GM19328 (cell line): Measurements from ENCODE around the gene PLD1.

Experiments used
- ATAC-seq: cut with Tn5 transposase; IDR thresholded peaks from one replicate; pipeline ENCODE4 v1.9.1; 2021; ENCODE audit warnings: mild to moderate bottlenecking, moderate library complexity; ENCODE audit not compliant: unreplicated experiment

Gene PLD1

DNA sequence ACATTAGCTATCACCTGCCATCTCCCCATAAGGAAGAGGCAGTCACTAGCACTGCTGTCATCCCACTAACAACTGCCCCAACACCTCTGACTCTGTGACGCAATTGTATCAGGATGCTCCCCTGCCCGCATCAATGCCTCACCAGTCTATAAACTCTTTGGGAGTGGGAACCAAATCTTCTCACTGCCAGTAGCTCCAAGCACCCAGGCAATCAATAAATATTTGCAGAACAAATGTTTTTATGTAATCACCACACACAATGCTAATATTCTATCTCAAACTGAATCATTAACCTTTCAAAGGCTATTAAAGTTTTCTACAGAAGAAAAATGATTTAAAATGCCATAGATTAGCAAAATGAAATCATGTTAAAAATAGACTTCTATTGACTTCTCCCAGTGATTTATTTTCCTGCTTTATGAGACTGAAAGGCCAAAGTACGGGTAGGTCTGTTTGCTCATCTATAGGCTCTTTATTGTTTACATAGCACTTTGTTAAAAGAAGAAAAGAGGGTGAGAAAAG is 131.3 kb downstream of the PLD1 start:
- no peak for ATAC-seq

DNA sequence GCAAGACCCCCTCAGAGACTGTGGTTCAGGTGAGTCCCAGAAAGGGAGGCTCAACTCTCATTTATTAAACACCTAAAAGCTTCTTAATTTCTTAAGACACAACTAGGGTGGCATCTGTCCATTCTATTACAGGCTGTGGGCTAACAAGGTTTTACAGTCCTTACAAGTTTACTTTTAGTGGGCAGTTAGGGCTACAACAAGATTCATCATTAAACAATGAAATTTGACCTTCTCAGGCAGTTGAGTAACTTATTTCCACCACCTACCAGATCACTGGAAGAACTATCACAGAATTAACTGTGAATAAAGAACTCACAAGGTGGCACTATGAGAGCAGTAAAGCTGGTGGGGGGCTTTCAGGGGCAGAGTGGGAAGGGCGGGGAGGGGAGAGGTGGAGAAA is 132.6 kb downstream of the PLD1 start:
- ATAC-seq, result no peak

DNA sequence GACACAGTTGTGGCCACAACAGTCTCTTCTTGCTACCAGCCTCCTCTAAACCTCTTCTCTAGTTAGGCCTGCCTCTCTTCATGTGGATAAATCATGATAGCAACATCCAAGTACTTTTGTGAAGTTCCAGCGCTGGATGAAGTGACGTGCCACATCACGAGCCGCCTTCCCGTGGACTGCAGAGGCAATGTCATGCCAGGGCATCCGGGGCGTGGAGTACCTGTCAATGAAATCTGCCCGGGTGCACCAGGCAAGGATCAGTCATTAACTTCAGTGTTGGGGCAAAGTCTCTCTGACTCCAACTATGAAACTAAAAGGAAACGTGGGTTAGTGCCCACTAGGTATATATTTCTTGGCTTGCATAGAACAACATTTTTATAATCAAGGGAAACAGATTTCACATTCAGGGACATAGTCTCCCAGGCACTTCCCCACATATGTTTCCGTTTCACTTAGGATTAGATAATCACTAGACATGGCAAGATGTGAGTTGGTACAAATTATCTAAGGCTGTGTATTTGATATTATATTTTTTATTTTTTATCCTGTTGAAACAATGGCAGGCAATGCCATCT is 133.6 kb downstream of the PLD1 start:
- ATAC-seq, result no peak

DNA sequence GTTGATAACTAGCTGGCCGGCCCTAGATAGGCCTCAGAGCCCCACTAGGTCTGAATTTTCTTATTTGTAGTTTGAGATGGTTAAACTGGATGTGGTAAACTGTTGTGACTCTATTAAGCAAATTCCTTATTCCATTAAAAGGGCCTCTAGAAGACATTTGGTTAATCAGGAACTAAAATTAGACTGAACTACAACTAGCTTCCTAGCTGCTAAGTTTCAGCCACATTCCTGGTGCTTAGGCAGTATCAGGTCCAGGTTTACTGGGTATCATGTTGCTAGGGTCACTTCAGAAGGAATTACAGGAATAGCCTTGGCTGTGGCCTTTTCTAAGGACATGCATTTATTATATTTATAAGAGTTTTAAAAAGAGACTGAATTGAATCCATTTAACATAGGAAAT is 136.3 kb downstream of the PLD1 start:
- ATAC-seq, result no peak

DNA sequence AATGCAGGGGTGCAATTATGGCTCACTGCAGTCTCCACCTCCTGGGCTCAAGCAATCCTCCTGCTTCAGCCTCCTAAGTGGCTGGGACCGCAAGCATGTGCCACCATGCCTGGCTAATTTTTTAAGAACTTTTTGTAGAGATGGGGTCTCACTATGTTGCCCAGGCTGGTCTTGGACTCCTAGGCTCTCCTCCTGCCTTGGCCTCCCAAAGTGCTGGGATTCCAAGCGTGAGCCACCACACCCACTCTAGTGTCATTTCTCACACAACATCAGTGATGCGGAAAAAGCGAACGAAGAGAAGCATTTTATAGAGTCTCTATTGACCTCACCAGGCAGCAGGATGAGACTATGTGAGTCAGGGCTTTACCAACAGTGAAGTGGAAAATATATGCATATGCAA is 137.7 kb downstream of the PLD1 start:
- no peak for ATAC-seq

DNA sequence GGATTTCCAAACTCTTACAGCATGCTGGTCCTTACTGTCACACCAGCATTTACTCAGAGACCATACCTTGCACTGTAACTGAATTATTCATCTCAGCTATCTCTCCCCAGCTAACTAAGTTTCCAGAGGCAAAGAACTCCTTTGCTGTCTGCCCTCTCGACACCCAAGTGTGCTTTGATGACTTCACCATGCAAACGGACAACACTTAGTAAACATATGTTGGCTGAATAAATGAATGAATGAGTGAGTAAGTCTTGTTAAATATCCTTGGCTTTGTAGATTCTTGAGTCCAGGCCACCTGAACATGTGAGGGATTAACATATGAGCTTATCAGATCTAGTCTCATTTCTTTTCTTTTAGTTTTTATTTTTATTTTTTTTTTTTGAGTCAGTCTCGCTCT is 138.2 kb downstream of the PLD1 start:
- no peak for ATAC-seq

- ATAC-seq, result no peak
Observed at GRCh38 chr3:171671709-171672108, 138.6 kb downstream of the PLD1 start.

DNA sequence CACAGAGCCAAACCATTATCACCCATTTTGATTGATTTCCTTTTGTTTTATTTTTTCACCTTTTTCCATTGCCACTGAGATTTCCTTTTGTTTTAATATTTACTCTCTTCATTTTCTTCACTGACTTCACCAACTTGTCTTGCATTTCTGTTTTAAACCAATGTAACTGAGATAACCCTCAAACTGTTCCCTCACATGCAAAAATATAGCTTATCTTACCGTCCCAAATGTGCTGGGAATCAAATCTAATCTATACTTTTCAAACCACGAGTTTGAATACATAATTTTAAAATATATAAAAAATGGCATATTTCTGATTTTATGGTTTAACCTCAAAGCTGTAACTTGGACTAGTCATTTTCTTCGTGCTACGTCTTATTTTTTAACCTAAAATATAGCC is 143.8 kb downstream of the PLD1 start:
- no peak for ATAC-seq

DNA sequence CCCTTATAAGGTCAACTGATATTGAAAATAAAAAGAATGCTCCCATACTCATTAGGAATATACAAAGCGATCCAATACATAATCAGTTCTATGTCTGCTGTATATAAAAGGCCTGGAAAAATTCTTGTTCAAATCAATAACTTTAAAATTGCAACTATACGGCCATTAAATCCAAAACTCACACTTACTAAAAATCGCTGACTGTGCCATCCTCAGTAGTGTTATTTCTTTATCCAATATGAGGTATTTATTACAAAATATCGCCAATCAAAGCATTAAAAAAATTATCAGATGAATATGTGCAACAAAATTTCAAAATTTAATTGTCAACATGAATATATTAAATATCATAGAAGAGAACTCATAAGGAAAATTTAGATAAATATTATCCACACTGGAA is 146.5 kb downstream of the PLD1 start:
- no peak for ATAC-seq

GRCh38 chr3:171661484-171661883 is 148.8 kb downstream of the PLD1 start:
- no peak for ATAC-seq

DNA sequence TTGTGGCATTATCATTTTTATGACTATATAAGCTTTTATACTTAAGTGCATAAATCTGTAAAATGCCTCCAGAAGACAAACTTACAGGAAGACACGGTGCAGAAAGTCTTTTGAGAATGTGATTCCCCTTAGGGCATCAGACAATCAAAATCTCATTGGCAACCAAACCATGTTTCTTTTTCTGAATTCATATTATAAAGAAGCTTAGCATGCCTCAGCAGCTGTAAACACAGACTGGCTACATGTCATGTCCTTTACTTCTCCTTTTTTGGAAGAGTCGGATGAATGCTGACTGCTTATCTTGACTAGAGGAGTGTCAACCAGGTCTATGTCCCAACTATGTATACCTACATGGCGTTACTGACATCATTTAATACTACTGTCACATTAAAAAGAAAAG is 150.1 kb downstream of the PLD1 start:
- ATAC-seq, result no peak

GRCh38 chr3:171658841-171659240 is 151.4 kb downstream of the PLD1 start:
- ATAC-seq, result no peak

- no peak for ATAC-seq
Observed at GRCh38 chr3:171654809-171655208, 155.5 kb downstream of the PLD1 start.

GRCh38 chr3:171654326-171654725 is 156.0 kb downstream of the PLD1 start:
- ATAC-seq, result no peak

- no peak for ATAC-seq
Observed at GRCh38 chr3:171653701-171654100, 156.6 kb downstream of the PLD1 start.

DNA sequence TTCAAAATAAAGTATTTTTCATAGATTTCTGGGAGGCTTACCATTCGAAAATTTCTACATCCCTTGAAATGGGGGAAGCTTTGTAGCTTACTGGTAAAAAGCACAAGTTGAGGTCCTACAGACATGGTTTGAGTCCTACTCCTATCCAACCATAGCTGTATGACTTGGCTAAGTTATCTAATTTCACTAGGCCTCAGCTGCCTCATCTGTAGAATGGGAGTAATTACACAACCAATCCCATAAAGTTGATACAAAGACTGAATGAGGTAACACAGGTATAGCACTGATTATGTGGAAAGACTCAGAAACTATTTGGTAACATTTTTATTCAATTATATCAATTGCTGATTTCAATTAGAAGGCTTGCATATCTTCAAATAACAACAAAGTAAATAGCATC is 157.4 kb downstream of the PLD1 start:
- ATAC-seq, result no peak

- ATAC-seq, result no peak
Observed at GRCh38 chr3:171649911-171650592, 160.2 kb downstream of the PLD1 start.

DNA sequence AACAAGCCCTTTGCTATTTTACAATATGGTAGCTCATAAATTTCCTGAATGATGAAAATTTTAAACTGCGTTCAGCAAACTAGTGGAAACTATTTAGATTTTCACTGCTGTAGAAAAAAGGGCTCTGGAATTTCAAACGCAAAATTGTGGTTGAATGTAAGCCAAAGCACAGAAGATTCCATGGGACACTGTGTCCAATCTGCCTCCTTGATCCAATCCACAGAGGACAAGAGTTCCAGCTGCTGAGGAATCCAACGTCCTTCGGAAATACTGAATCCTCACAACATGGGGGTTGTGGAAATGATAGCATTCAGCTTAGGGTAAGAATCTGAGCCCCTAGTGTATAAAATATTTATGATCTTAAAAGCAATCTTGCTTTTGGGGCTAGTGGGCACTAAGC is 161.0 kb downstream of the PLD1 start:
- ATAC-seq, result no peak

DNA sequence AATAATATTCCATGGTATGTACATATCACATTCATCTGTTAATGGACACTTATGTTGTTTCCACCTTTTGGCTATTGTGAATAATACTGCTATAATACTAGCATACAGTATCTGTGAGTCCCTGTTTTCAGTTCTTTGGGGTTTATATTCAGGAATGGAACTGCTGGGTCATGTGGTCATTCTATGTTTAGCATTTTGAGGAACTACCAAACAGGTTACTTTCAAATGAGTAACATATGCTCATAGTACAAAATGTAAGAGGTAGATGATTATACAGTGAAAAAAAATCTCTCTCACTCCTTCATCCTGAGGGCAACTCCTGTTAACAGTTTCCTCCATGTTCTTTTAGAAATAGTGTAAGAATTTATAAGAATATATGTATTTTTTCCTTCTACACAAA is 162.2 kb downstream of the PLD1 start:
- no peak for ATAC-seq

DNA sequence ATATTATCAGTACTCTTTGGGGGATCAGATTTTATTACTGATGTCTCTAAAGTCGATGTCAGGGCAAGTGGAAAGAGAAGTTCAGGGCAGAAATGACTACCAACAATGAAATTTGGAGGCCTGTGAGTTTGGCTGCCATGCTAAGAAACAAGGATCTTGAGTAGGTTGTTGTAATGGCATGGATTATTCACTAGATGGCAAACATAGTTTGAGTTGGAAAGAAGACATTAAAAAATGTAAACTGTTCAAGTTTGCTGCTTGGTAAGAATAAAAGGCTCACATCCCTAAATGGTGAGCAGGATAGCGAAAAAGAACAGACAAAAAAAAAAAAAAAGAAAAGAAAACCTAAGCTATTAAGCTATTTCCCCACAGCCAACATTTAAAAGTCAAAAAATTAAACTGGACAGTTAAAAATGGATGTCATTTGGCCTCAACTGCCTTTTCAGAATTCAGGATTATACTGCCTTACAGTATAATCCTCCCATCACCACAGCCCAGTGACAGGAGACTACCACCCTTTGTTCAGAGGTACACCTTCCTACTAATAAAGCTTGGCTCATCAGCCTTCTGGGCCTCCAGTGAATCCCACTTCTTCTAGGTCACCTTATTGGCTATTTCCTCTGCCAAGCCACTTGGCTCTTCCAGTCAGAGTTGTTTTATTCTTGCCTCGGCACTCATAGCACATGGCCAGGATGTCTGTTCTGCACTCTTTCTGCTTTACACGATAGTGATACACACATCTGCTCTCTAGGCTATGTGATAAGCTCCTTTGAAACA is 163.7 kb downstream of the PLD1 start:
- no peak for ATAC-seq

DNA sequence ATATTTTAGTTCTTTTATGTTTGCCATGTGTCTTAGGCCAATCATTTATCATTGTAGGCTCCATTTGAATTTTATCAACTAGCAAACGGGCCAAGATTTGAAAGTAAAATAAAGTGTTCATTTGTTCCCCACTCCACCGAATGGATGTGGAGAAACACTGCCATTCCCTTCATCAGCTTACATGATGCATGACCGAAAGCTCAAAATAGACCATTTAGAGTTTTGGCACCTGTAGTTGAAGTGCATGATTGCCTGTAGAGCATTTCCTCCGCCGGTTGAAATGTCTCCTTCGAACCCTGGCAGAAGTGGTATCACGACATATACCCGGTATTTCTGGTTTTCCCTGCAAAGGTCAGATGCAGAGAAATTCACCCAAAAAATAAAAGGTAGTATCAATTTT is 165.6 kb downstream of the PLD1 start:
- ATAC-seq, result no peak

DNA sequence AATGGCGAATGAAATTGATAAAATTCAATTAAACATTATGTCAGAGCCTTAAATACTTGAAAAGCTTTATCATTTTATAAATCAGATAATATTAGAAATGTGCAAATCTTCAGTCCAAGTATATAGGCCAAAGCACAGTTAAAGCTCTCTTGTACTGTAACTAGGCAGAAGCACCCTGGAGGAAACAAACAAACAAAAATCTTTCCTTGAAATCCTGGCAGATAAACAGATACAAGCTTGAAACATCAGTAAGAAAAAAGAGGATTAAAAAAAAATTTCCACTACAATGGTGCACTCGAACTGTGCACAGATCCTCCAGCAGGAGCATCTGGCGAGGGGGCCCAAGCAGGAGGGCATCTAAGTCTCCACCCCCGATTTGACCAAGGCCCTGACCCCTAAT is 166.6 kb downstream of the PLD1 start:
- ATAC-seq, result no peak
